Stomach smooth muscle (tissue), 2 donors: Measurements from ENCODE around the gene PLCD1.
"Not testable (repeated sequence)": the region's sequence is repeated elsewhere in the genome, so short reads cannot be mapped to it uniquely, and the experiment has no call there.

Experiments
- H3K27ac ChIP-seq: one replicate; pipeline ENCODE4 v1.7.0; 2013; ENCODE audit warnings: mild to moderate bottlenecking, low read length, inconsistent platforms
- H3K27me3 ChIP-seq, 2 donors: one replicate each; pipeline ENCODE4 v1.7.0; 2013; ENCODE audit warnings: low read length in 2 of 2; ENCODE audit not compliant: insufficient read depth in 2 of 2, control insufficient read depth in 1 of 2
- H3K36me3 ChIP-seq, 2 donors: one replicate each; pipeline ENCODE4 v1.7.0; 2013; ENCODE audit warnings: low read length in 2 of 2; ENCODE audit not compliant: control insufficient read depth in 2 of 2, insufficient read depth in 2 of 2
- H3K4me1 ChIP-seq: one replicate; pipeline ENCODE4 v1.7.0; 2013; ENCODE audit warnings: low read length; ENCODE audit not compliant: control insufficient read depth, insufficient read depth
- H3K4me3 ChIP-seq, 2 donors: one replicate each; pipeline ENCODE4 v1.7.0; 2013; ENCODE audit warnings: low read length in 2 of 2
- H3K9ac ChIP-seq, 2 donors: one replicate each; pipeline ENCODE4 v1.7.0; 2013; ENCODE audit warnings: low read length in 2 of 2, mild to moderate bottlenecking in 1 of 2
- H3K9me3 ChIP-seq, 2 donors: one replicate each; pipeline ENCODE4 v1.7.0; 2013; ENCODE audit warnings: low read length in 2 of 2; ENCODE audit not compliant: control insufficient read depth in 2 of 2
- donor health status: healthy.
- donor health status: Pancreatic carcinoma.

The PLCD1 gene

DNA sequence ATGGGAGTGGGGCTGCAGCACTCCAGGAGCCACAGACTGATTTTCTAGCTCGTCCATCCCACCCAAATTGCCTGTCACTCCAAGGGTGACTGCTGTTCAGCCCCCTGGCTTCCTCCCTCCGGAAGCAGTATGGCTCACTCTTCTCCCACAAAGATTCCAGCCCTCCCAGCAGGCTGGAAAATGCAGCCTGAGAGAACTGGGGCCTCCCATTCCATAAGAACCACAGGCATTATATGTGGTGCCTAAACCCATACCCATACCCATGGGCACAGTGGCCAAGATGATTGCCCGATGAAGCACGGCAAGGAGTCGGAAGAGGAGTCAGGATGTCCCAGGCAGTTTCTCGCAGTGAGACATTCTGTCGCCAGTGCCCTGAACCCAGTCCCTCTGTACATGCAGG lies 44.8 kb downstream of the PLCD1 start:
- no peaks in the 10 kb centered on the region for H3K27me3 ChIP-seq
- no peaks in the 10 kb centered on the region for H3K9me3 ChIP-seq
- no peaks in the 10 kb centered on the region for H3K4me1 ChIP-seq
- H3K27ac ChIP-seq, result no peak overlapping the region
- no peak overlapping the region for H3K9ac ChIP-seq
- no peak overlapping the region for H3K4me3 ChIP-seq
- H3K36me3 ChIP-seq, result peaks cover 14 to 34% of the 10 kb centered on the region in 2 donors

DNA sequence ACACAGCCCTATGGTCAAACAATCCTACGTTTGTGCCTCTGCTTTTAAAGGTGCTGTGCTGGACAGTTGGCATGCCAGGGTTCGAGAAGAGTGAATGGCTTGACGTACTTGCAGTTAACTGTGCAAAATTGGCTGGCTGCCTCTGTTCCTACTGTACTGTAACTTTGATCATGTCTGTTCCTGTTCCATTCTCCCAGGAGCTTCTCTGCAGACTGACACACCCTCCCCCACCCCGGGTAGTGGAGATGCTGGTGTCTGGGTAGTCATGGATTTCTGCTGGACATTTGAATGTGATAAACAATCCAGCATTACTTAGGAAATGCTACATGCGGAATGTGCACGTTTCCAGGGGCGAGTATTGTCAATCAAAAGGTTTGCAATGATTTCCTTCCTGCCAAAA lies 45.4 kb downstream of the PLCD1 start:
- Histone ChIP-seq H3K36me3 (peaks cover 14 to 34% of the 10 kb centered on the region in 2 donors), H3K9ac (no peak overlapping the region), H3K27me3 (no peaks in the 10 kb centered on the region), H3K4me1 (no peaks in the 10 kb centered on the region), H3K27ac (no peak overlapping the region), H3K9me3 (no peaks in the 10 kb centered on the region), H3K4me3 (no peak overlapping the region)

DNA sequence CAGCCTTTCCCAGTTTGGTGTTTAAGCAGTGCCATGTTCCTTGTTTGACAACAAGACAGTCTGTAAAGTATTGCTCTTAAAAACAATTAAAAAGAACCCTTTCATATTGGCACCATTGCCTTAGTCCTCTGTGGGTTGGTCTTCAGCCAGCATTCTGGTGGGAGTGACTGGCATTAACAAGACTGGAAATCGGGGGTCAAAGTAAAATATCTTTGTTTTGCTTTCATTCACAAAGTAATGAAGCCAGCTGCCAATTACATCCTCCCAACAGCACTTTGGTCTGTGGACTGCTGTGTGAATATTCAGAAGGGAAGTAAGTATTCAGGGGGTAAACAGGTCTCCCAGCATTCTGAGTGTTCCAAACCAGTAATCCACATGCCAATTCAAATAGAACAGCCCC lies 47.1 kb downstream of the PLCD1 start:
- Histone ChIP-seq H3K27me3 (no peaks in the 10 kb centered on the region), H3K27ac (no peak overlapping the region), H3K4me1 (no peaks in the 10 kb centered on the region), H3K4me3 (no peak overlapping the region), H3K9ac (no peak overlapping the region), H3K36me3 (peaks cover 14 to 34% of the 10 kb centered on the region in 2 donors), H3K9me3 (no peaks in the 10 kb centered on the region)

DNA sequence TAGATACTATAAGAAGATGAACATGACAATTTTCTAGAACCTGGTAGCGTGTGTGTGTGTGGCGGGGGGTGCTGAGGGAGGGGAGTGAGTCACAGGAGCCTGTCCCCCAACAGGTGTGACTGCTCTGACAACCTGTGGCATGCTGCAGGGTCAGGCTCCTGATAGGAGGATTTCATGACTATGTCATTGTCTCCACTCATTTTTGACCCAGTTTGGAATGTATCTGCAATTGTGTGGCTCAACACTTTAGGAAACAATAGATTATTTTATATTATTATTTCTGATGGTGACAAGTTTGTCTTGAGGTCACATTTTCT lies 48.1 kb downstream of the PLCD1 start:
- H3K4me3 ChIP-seq, result no peak overlapping the region
- peaks cover 14 to 42% of the 10 kb centered on the region in 2 donors for H3K36me3 ChIP-seq
- H3K9ac ChIP-seq, result no peak overlapping the region
- no peak overlapping the region for H3K27ac ChIP-seq
- no peaks in the 10 kb centered on the region for H3K4me1 ChIP-seq
- no peaks in the 10 kb centered on the region for H3K27me3 ChIP-seq
- H3K9me3 ChIP-seq, result no peaks in the 10 kb centered on the region

DNA sequence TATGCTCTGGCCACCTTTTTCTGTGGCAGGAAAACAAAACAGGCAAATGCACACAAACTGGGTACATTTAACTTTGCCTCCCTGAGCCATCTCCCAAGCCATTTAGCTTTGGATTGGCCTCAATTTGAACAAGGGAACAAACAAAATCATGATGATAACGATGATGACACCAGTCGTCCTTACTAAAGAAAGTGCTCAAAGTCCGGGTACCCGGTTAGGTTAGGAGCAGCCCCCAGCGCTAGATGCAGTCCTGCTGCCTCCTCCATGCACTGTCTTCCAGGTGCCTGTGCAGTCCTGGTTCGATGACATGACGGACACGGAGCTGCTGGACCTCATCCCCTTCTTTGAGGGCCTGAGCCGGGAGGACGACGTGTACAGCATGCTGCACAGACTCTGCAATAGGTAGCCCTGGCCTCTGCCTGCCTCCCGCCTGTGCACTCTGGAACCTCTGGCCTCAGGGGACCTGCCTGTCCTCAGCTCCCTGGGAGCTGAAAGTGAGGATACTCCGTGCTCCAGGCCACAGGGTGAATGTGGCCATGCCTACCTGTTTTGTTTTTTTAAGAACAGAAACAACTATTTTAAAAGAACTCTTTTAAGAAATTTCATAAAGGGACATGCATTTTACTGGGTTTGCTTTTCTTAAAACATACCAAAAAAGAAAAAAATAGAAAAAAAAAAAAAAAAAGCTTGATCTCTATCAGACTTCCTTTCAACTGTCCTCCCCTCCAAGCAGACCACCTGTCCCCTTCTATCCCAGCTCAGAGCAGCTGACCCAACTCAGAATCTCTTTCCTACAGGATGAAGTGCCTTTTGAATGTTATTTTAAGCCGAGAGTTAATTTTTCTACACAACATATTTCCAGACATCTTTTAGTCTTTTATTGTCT lies 48.7 kb downstream of the PLCD1 start:
- Histone ChIP-seq H3K9ac (no peak overlapping the region), H3K4me1 (no peaks in the 10 kb centered on the region), H3K27ac (no peak overlapping the region), H3K9me3 (no peaks in the 10 kb centered on the region), H3K27me3 (no peaks in the 10 kb centered on the region), H3K36me3 (peaks cover 19 to 46% of the 10 kb centered on the region in 2 donors), H3K4me3 (no peak overlapping the region)

DNA sequence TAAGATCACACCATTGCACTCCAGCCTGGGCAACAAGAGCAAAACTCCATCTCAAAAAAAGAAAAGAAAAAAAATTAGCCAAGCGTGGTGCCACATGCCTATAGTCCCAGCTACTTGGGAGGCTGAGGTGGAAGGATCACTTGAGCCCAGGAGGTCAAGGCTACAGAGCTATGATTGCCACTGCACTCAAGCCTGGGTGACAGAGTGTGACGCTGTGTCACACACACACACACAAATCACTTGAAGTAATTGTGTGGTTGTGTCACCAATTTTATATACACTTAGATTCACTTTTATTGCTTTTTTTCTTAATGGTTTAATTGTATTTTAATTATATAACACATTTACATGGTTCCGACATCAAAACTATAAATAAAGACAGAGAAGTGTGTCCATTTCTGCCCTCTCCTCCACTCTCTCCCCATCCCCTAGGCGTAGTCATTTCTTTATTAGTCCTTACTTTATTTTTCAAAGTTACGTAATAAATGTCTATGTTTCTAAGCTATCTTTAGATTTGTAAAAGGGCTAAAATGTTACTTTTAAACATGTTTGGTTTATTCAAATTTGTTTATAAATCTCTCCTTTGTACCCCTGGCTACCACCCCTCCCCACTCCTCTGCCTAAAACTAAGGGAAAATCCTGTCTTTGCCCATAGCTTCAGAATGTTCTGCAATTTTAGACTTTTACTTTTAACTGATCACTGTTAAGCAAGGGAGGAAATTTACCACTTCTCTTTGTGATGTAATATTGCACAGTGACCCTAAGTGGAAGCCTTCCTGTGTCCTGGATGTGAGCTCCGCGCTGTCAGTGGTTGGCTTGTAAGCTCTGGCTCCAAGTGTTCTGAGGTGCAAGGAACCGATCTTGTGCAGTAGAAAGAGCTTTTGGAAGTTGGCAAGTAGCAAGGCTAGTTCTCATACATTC lies 49.6 kb downstream of the PLCD1 start:
- Histone ChIP-seq H3K27me3 (no peaks in the 10 kb centered on the region), H3K4me3 (no peak overlapping the region), H3K9me3 (no peaks in the 10 kb centered on the region), H3K4me1 (no peaks in the 10 kb centered on the region), H3K36me3 (peaks cover 22 to 48% of the 10 kb centered on the region in 2 donors), H3K27ac (no peak overlapping the region), H3K9ac (no peak overlapping the region)

DNA sequence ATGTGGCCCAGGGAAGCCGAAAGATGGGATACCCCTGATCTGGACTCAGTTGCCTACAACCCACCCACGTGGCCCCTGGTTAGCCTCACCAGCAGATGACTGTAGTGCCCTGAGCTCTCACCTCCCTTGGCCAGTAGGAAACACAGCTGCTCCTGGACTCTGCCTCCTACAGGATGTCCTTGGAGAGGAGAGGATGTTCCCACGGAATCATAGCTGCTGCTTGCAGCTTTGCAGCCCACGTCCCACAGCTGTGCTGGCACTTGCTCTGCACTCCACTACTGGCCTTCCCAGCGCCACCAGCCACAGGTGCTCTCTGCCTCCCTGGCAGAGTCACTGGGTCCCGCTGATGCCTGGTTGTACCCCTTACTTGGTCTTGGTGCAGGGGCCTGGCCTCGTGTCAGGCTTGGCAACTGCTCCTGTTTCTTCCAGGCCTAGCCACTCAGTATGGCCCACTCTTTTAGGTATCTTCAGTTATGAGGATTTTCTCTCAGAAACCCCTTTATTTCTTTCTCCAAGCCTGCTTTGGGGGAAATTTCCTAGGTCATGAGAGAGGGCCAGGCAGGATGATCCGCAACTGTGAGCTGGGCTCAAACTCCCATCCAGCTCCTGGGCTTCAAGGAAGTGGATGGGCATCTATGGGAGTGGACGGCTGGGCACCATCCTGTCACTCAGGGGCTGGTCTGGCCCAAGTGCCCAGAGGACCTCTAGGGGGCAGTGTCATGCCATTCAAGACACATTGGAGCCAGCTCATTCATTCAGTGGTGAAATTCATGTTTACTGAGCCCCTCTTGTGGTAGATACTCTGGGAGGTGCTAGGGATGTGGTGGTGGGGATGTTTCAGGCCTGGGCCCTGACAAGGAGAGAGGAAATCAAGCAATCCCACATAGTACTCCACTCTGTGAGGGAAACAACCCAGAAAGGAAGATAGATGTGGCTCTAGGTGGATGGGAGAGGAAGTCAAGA lies 55.0 kb downstream of the PLCD1 start:
- Histone ChIP-seq H3K4me1 (peaks cover 10% of the 10 kb centered on the region), H3K36me3 (peaks cover 11 to 40% of the 10 kb centered on the region in 2 donors), H3K27ac (no peak overlapping the region)

DNA sequence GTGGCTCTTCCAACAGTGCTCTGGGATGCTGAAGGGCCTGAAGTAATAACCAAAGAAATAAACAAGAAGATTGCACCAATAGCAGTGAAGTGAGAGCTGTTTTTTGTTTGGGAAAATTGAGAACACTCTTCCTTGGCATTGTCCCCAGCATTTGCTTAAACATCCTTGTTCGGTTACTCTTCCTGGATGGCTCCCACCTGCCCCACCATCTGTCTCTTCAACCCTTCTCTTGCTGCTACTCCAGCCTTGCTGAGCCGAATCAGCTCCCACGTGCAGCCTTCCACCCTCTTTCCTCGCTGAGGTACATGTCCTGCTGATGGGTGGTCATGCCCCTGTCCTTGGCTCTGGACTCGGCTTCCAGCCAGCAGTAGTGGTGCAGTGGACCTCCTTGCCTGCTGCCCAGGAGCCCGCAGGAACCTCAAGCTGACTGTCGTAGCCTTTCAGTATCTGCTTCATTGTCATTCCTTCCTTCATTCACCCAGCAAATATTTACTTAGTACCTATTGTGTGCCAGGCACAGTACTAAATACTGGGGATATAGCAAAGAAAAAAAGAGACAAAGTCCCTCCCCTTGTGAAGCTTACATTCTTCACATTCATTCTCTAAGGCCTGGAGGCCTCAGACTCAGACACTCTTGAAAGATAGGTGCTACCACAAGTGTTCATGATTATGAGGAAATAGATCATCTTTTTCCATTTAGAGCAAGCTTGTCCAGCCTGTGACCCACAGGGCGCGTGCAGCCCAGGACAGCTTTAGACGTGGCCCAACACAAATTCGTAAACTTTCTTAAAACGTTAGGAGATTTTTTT lies 56.0 kb downstream of the PLCD1 start:
- Histone ChIP-seq H3K27ac (no peak overlapping the region), H3K27me3 (no peaks in the 10 kb centered on the region), H3K4me3 (no peak overlapping the region), H3K4me1 (peaks cover 19% of the 10 kb centered on the region), H3K36me3 (peaks cover 12 to 42% of the 10 kb centered on the region in 2 donors), H3K9me3 (no peaks in the 10 kb centered on the region), H3K9ac (no peak overlapping the region)

More for the DNA sequence above, 55.0 kb downstream of the PLCD1 start:
- H3K27me3 ChIP-seq, result no peaks in the 10 kb centered on the region
- no peaks in the 10 kb centered on the region for H3K9me3 ChIP-seq
- H3K4me3 ChIP-seq, result no peak overlapping the region
- H3K9ac ChIP-seq, result no peak overlapping the region

DNA sequence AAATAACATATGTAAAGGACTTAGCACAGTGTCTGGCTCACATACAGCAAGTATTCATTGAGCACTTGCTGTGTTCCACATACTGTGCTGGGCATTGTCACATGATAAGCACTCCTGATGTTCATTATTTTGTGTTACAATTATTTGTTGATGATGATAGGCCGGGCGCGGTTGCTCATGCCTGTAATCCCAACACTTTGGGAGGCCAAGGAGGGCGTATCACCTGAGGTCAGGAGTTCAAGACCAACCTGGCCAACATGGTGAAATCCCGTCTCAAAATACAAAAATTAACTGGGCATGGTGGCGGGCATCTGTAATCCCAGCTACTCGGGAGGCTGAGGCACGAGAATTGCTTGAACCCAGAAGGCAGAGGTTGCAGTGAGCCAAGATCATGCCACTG lies 57.4 kb downstream of the PLCD1 start:
- H3K4me1 ChIP-seq, result peaks cover 23% of the 10 kb centered on the region
- not testable (repeated sequence) for H3K27me3 ChIP-seq, H3K9ac ChIP-seq, H3K9me3 ChIP-seq, H3K4me3 ChIP-seq, H3K27ac ChIP-seq
- H3K36me3 ChIP-seq, result peaks cover 16 to 41% of the 10 kb centered on the region in 2 donors
